ENCODE data around the gene DNAH17. TPM values are rescaled to one million over a fixed set of nuclear protein-coding genes. Genes with fewer than 3 reads are reported as not detected.

DNAH17 gene
- total and polyA plus RNA-seq, 2 of the 13 experiments (the other 11 are each of a cell fraction or from before 2014, with no cell fraction given): 0.86 to 1.6 TPM

DNA sequence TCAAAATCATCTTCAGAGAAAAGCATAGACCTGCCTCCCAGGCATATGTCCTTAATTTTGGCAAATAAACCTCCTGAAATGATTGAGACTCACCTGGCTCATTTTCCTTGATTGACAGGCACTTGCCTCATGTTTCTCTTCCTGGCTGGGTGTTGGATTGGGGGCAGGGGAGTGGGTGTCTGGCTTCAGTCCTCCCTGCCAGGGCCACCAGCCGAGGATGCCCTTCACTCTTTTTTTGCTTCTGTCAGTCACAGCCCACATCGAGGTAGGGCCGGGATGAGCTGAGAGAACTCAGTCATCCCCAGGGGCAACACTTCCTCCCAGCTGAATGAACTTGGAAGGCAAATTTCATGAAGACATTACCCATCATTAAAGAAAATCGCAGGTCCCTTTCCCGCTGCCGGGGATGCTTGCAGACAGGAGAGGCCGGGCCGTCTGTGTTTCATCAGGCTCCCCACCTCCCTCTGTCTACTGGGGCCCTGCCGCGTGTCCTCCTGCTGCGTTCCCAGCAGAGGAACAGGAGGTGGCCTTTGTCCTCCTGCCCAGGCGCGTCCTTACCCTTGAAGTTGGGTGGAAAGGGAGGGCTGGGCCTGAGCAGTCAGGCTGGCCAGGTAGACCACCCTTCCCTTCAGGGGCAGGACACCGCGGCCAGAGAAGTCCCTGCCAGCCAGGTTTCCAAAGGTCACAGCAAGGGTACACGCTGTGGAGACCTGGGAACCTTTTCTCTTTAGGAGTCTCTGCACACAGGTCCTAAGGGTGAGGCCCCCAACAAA, 11.2 kb upstream of the DNAH17 start (continued):
- TF ChIP-seq MAZ (IDR thresholded peaks at IDR 0.05; ENCODE audit: borderline replicate concordance, low read depth, low read length): no peak
- TF ChIP-seq MAZ (CRISPR knock-in tag; IDR thresholded peaks at IDR 0.05; ENCODE audit: low read depth): no peak
- peak; percentile 56 for TF ChIP-seq CEBPG (CRISPR knock-in tag; IDR thresholded peaks at IDR 0.05)
- no peak for TF ChIP-seq ZNF552 (CRISPR knock-in tag; IDR thresholded peaks at IDR 0.05; ENCODE audit: borderline replicate concordance)
- TF ChIP-seq, protein P1, sequence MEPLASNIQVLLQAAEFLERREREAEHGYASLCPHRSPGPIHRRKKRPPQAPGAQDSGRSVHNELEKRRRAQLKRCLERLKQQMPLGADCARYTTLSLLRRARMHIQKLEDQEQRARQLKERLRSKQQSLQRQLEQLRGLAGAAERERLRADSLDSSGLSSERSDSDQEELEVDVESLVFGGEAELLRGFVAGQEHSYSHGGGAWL (CRISPR knock-in tag; IDR thresholded peaks at IDR 0.05): no peak
- TF ChIP-seq SP4 (CRISPR knock-in tag; IDR thresholded peaks at IDR 0.05): no peak; the same call in 1 of the 2 replicates
- peak; percentile 68 for TF ChIP-seq ZNF335 (CRISPR knock-in tag; IDR thresholded peaks at IDR 0.05)
- peak; percentile 65 for TF ChIP-seq NCOA2 (CRISPR knock-in tag; IDR thresholded peaks at IDR 0.05)
- TF ChIP-seq, protein P2, sequence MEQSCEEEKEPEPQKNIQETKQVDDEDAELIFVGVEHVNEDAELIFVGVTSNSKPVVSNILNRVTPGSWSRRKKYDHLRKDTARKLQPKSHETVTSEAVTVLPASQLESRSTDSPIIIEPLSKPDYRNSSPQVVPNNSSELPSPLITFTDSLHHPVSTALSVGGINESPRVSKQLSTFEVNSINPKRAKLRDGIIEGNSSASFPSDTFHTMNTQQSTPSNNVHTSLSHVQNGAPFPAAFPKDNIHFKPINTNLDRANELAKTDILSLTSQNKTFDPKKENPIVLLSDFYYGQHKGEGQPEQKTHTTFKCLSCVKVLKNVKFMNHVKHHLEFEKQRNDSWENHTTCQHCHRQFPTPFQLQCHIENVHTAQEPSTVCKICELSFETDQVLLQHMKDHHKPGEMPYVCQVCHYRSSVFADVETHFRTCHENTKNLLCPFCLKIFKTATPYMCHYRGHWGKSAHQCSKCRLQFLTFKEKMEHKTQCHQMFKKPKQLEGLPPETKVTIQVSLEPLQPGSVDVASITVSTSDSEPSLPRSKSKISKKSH (CRISPR knock-in tag; IDR thresholded peaks at IDR 0.05; ENCODE audit: borderline replicate concordance): no peak; the same call in 1 of the 2 replicates
- TF ChIP-seq, protein P3, sequence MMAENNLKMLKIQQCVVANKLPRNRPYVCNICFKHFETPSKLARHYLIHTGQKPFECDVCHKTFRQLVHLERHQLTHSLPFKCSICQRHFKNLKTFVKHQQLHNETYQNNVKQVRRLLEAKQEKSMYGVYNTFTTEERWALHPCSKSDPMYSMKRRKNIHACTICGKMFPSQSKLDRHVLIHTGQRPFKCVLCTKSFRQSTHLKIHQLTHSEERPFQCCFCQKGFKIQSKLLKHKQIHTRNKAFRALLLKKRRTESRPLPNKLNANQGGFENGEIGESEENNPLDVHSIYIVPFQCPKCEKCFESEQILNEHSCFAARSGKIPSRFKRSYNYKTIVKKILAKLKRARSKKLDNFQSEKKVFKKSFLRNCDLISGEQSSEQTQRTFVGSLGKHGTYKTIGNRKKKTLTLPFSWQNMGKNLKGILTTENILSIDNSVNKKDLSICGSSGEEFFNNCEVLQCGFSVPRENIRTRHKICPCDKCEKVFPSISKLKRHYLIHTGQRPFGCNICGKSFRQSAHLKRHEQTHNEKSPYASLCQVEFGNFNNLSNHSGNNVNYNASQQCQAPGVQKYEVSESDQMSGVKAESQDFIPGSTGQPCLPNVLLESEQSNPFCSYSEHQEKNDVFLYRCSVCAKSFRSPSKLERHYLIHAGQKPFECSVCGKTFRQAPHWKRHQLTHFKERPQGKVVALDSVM (CRISPR knock-in tag; IDR thresholded peaks at IDR 0.05): peak; percentile 54; the same call in 1 of the 2 replicates
- TF ChIP-seq RAD51 (IDR thresholded peaks at IDR 0.05; ENCODE audit: borderline replicate concordance): no peak
- no peak for TF ChIP-seq ZSCAN25 (CRISPR knock-in tag; IDR thresholded peaks at IDR 0.05)
- peak; percentile 60; the same call in 1 of the 2 replicates for TF ChIP-seq DPF2 (CRISPR knock-in tag; IDR thresholded peaks at IDR 0.05; ENCODE audit: borderline replicate concordance, low read depth)
- no peak for TF ChIP-seq ZNF441 (CRISPR knock-in tag; IDR thresholded peaks at IDR 0.05; ENCODE audit: borderline replicate concordance)
- TF ChIP-seq ZFP90 (CRISPR knock-in tag; IDR thresholded peaks at IDR 0.05; ENCODE audit: borderline replicate concordance): peak; percentile 73; the same call in 1 of the 2 replicates
- TF ChIP-seq ZNF7 (CRISPR knock-in tag; IDR thresholded peaks at IDR 0.05): no peak
- TF ChIP-seq ZNF546 (CRISPR knock-in tag; conservative IDR thresholded peaks at IDR 0.05): 0 out of 2 replicates have a peak, but pooled peaks have one; percentile 39
- 0 out of 2 replicates have a peak, but pooled peaks have one; percentile 64 for TF ChIP-seq KLF15 (CRISPR knock-in tag; IDR thresholded peaks at IDR 0.05; ENCODE audit: borderline replicate concordance)
- TF ChIP-seq, protein P4, sequence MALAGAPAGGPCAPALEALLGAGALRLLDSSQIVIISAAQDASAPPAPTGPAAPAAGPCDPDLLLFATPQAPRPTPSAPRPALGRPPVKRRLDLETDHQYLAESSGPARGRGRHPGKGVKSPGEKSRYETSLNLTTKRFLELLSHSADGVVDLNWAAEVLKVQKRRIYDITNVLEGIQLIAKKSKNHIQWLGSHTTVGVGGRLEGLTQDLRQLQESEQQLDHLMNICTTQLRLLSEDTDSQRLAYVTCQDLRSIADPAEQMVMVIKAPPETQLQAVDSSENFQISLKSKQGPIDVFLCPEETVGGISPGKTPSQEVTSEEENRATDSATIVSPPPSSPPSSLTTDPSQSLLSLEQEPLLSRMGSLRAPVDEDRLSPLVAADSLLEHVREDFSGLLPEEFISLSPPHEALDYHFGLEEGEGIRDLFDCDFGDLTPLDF (CRISPR knock-in tag; IDR thresholded peaks at IDR 0.05): no peak; the same call in 1 of the 2 replicates
- TF ChIP-seq ZNF3 (CRISPR knock-in tag; IDR thresholded peaks at IDR 0.05): 0 out of 2 replicates have a peak, but pooled peaks have one; percentile 32
- no peak for TF ChIP-seq CEBPB (IDR thresholded peaks at IDR 0.05; ENCODE audit: borderline replicate concordance, low read depth, low read length)
- TF ChIP-seq DR1 (CRISPR knock-in tag; IDR thresholded peaks at IDR 0.05): 0 out of 2 replicates have a peak, but pooled peaks have one; percentile 35
- TF ChIP-seq ZNF224 (CRISPR knock-in tag; IDR thresholded peaks at IDR 0.05): no peak
- TF ChIP-seq MIXL1 (CRISPR knock-in tag; IDR thresholded peaks at IDR 0.05): no peak
- TF ChIP-seq PAX8 (CRISPR knock-in tag; IDR thresholded peaks at IDR 0.05; ENCODE audit: borderline replicate concordance): 0 out of 2 replicates have a peak, but pooled peaks have one; percentile 28
- no peak for TF ChIP-seq NR3C1 (CRISPR knock-in tag; IDR thresholded peaks at IDR 0.05)

Data from HepG2 (cell line).